Measurements from ENCODE around the gene NFIB. TPM values are rescaled to one million over a fixed set of nuclear protein-coding genes. Genes with fewer than 3 reads are reported as not detected.

Gene NFIB
- total and polyA plus RNA-seq, 8 donors = 8.9 to 65.0 (median 45.7) TPM

GRCh38 chr9:14315875-14316601 is 2.1 kb upstream of the NFIB start:
- DNase-seq (peak in 5 of 6 donors; percentile 34 to 70 (median 40)), ATAC-seq (peak in 1 of 4 donors; percentile 1), FAIRE-seq (no peak)
- H3K9me3 ChIP-seq = no peaks in the 10 kb centered on the region
- H3K36me3 ChIP-seq = no peaks in the 10 kb centered on the region
- intact Hi-C loops (cut with DNase I) = no loop called here
- TF ChIP-seq CTCF (IDR thresholded peaks at IDR 0.05) = no peak
- peak overlapping the region in 3 of 4 donors; percentile 47 to 87 (median 77) for H3K27ac ChIP-seq
- 7 to 16% methylated on average over 40 to 42 of the region's 42 CpGs for WGBS, 2 donors
- H3K27me3 ChIP-seq = no peaks in the 10 kb centered on the region
- peak overlapping the region; percentile 33 to 75 (median 58) for H3K4me3 ChIP-seq
- H3K4me1 ChIP-seq = peaks cover 14 to 35% (median 28%) of the 10 kb centered on the region in 3 donors

GRCh38 chr9:14314929-14315874 is 1.3 kb upstream of the NFIB start:
- 1% methylated on average over 31 to 109 of the region's 109 CpGs for WGBS, 2 donors
- Histone ChIP-seq H3K9me3 (no peaks in the 10 kb centered on the region), H3K36me3 (no peaks in the 10 kb centered on the region), H3K27ac (peak overlapping the region; percentile 88 to 99 (median 95)), H3K27me3 (no peaks in the 10 kb centered on the region), H3K4me3 (peak overlapping the region; percentile 53 to 75 (median 68)), H3K4me1 (peaks cover 20 to 28% (median 28%) of the 10 kb centered on the region in 3 donors)
- DNase-seq (peak; percentile 94 to 98 (median 96)), FAIRE-seq (no peak), ATAC-seq (peak; percentile 70 to 79 (median 76))
- intact Hi-C loops (cut with DNase I) = no loop called here
- no peak for TF ChIP-seq CTCF (IDR thresholded peaks at IDR 0.05)

- ATAC-seq (peak; percentile 59 to 67 (median 62)), FAIRE-seq (no peak), DNase-seq (peak in 5 of 6 donors; percentile 61 to 82 (median 77))
- H3K36me3 ChIP-seq = no peaks in the 10 kb centered on the region
- 0 to 1% methylated on average over 21 of the region's 21 CpGs for WGBS, 2 donors
- H3K27ac ChIP-seq = peak overlapping the region; percentile 88 to 99 (median 95)
- H3K9me3 ChIP-seq = no peaks in the 10 kb centered on the region
- peak overlapping the region; percentile 53 to 75 (median 68) for H3K4me3 ChIP-seq
- intact Hi-C loops (cut with DNase I) = no loop called here
- no peaks in the 10 kb centered on the region for H3K27me3 ChIP-seq
- peaks cover 25 to 28% (median 27%) of the 10 kb centered on the region in 3 donors for H3K4me1 ChIP-seq
- no peak for TF ChIP-seq CTCF (IDR thresholded peaks at IDR 0.05)
These were observed 535 bp upstream of the NFIB start for GRCh38 chr9:14314424-14314928.

GRCh38 chr9:14313378-14313940 is 482 bp downstream of the NFIB start:
- Histone ChIP-seq H3K27ac (peak overlapping the region; percentile 88 to 99 (median 95)), H3K27me3 (no peaks in the 10 kb centered on the region), H3K9me3 (no peaks in the 10 kb centered on the region), H3K4me1 (peaks cover 16 to 22% (median 20%) of the 10 kb centered on the region in 3 donors), H3K4me3 (peak overlapping the region; percentile 38 to 75 (median 64)), H3K36me3 (no peaks in the 10 kb centered on the region)
- DNase-seq (peak in 1 of 6 donors; percentile 72), FAIRE-seq (no peak), ATAC-seq (no peak)
- intact Hi-C loops (cut with DNase I) = no loop called here
- TF ChIP-seq CTCF (IDR thresholded peaks at IDR 0.05) = no peak
- WGBS, 2 donors = 1% methylated on average over 33 of the region's 33 CpGs

Measured in pancreas (tissue), 10 donors.